ENCODE results near the gene BOK.

The BOK gene

DNA sequence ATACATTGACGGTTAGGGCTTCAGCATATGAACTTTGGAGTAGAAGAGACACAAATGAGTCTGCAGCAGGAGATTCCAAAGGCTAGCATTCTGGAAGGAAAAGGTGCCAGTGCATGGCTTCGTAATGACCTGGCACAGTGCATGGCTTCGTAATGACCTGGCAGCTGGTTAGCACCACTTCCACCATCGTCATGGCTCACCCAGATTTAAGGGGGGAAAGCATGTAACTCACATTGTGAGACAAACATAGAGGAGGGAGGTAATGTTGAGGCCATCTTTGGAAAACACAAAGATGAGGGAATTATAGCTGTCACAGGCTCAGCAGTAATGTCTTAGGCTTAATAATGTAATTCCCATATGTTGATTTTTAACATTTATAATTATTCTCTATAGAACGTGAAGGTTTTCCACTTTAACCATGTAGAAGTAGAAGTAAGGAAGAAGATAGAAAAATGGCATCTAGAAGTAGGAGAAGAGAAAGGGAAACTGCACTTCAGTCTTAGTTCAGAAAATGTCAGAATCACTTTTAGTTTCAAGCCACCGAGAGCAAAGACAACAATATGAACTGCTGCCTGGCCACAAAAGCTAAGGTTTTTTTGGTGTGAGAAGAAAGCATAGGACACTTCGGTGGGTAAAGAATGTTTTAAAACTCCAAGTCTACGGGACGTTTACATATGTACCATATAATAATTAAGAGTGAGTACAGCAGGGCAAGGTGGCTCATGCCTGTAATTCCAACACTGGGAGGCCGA is 43.4 kb upstream of the BOK start:
- peaks cover 31% of the 10 kb centered on the region for H3K4me1 ChIP-seq (ENCODE audit: low read depth, poor library complexity, severe bottlenecking)
- TF ChIP-seq CTCF (conservative IDR thresholded peaks at IDR 0.05; ENCODE audit: low read depth, low read length), result no peak
- no peaks in the 10 kb centered on the region for H3K79me2 ChIP-seq (ENCODE audit: insufficient read depth, low read depth)
- H2AFZ ChIP-seq (ENCODE audit: low read depth), result no peak overlapping the region
- H3K27ac ChIP-seq, result peak overlapping the region; percentile 41
- H3K27me3 ChIP-seq (ENCODE audit: insufficient read depth, low read depth), result peaks cover 14% of the 10 kb centered on the region; the same call in 1 of the 2 replicates
- no peak overlapping the region for H3K4me3 ChIP-seq (IDR thresholded peaks at IDR 0.05; ENCODE audit: insufficient read depth, low read depth, low read length)
- H3K4me2 ChIP-seq, result peak overlapping the region; percentile 26
- no peaks in the 10 kb centered on the region for H4K20me1 ChIP-seq (ENCODE audit: insufficient read depth)
- H3K36me3 ChIP-seq (ENCODE audit: insufficient read depth), result no peaks in the 10 kb centered on the region
- H3K9ac ChIP-seq, result no peak overlapping the region

DNA sequence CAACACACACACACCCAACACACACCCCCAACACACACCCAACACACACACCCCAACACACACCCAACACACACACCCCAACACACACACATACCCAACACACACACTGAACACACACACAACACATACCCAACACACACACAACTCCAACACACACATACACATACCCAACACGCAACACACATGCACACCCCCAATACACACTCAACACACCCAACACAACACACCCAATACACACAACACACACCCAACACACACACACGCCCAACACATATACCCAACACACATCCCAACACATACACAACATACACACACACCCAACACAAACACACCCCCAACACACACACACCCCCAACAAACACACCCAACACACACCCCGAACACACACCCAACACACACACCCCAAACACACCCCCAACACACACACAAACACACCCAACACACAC is 42.0 kb upstream of the BOK start:
- H3K27me3 ChIP-seq (ENCODE audit: insufficient read depth, low read depth), result peaks cover 14% of the 10 kb centered on the region; the same call in 1 of the 2 replicates
- H2AFZ ChIP-seq (ENCODE audit: low read depth), result no peak overlapping the region
- H3K79me2 ChIP-seq (ENCODE audit: insufficient read depth, low read depth), result no peaks in the 10 kb centered on the region
- no peak for TF ChIP-seq CTCF (conservative IDR thresholded peaks at IDR 0.05; ENCODE audit: low read depth, low read length)
- H3K4me3 ChIP-seq (IDR thresholded peaks at IDR 0.05; ENCODE audit: insufficient read depth, low read depth, low read length), result no peak overlapping the region
- peak overlapping the region; percentile 26; the same call in 1 of the 2 replicates for H3K4me2 ChIP-seq
- H3K27ac ChIP-seq, result no peak overlapping the region; the same call in 1 of the 2 replicates
- H3K9ac ChIP-seq, result no peak overlapping the region
- peaks cover 31% of the 10 kb centered on the region for H3K4me1 ChIP-seq (ENCODE audit: low read depth, poor library complexity, severe bottlenecking)
- no peaks in the 10 kb centered on the region for H4K20me1 ChIP-seq (ENCODE audit: insufficient read depth)
- H3K36me3 ChIP-seq (ENCODE audit: insufficient read depth), result no peaks in the 10 kb centered on the region

DNA sequence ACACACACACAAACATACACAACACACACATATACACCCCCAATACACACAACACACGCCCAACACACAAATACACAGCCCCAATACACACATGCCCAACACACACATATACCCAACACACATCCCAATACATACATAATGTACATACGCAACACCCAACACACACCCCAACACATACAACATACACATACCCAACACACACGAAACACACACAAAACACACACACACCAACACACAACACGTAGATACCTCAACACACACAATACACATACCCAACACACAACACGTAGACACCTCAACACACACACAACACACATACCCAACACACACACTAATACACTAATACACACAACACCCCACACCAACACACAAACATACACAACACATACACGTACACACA is 41.2 kb upstream of the BOK start:
- H3K27ac ChIP-seq, result no peak overlapping the region
- TF ChIP-seq CTCF (conservative IDR thresholded peaks at IDR 0.05; ENCODE audit: low read depth, low read length), result no peak
- H3K4me3 ChIP-seq (IDR thresholded peaks at IDR 0.05; ENCODE audit: insufficient read depth, low read depth, low read length), result no peak overlapping the region
- peaks cover 6% of the 10 kb centered on the region; the same call in 1 of the 2 replicates for H3K27me3 ChIP-seq (ENCODE audit: insufficient read depth, low read depth)
- no peaks in the 10 kb centered on the region for H3K36me3 ChIP-seq (ENCODE audit: insufficient read depth)
- H4K20me1 ChIP-seq (ENCODE audit: insufficient read depth), result no peaks in the 10 kb centered on the region
- H3K4me1 ChIP-seq (ENCODE audit: low read depth, poor library complexity, severe bottlenecking), result peaks cover 31% of the 10 kb centered on the region
- no peak overlapping the region for H3K4me2 ChIP-seq
- H2AFZ ChIP-seq (ENCODE audit: low read depth), result no peak overlapping the region
- no peaks in the 10 kb centered on the region for H3K79me2 ChIP-seq (ENCODE audit: insufficient read depth, low read depth)
- H3K9ac ChIP-seq, result no peak overlapping the region

- no peak overlapping the region for H3K9ac ChIP-seq
- no peak overlapping the region for H3K4me3 ChIP-seq (IDR thresholded peaks at IDR 0.05; ENCODE audit: insufficient read depth, low read depth, low read length)
- peaks cover 26% of the 10 kb centered on the region for H3K4me1 ChIP-seq (ENCODE audit: low read depth, poor library complexity, severe bottlenecking)
- no peak overlapping the region for H3K4me2 ChIP-seq
- H3K27ac ChIP-seq, result no peak overlapping the region
- no peaks in the 10 kb centered on the region for H4K20me1 ChIP-seq (ENCODE audit: insufficient read depth)
- H2AFZ ChIP-seq (ENCODE audit: low read depth), result no peak overlapping the region
- H3K27me3 ChIP-seq (ENCODE audit: insufficient read depth, low read depth), result no peaks in the 10 kb centered on the region
- TF ChIP-seq CTCF (conservative IDR thresholded peaks at IDR 0.05; ENCODE audit: low read depth, low read length), result no peak
- H3K79me2 ChIP-seq (ENCODE audit: insufficient read depth, low read depth), result no peaks in the 10 kb centered on the region
- no peaks in the 10 kb centered on the region for H3K36me3 ChIP-seq (ENCODE audit: insufficient read depth)
These were observed 38.9 kb upstream of the BOK start for GRCh38 chr2:241519669-241520068.

Data from KMS-11 (cell line).